GM23338 (cell line): ENCODE results near the gene LUZP2. TPM values are rescaled to one million over a fixed set of nuclear protein-coding genes. Genes with fewer than 3 reads are reported as not detected.

ENCODE experiments used
- ATAC-seq: fragments of 200-7000 bp; cut with Tn5 transposase; 3 replicates; pipeline ENCODE4 v1.9.1; 2020
- DNase-seq: peaks from one replicate; pipeline ENCODE4 v3.0.0-alpha.2; 2015; ENCODE audit warnings: low spot score
- H2AFZ ChIP-seq: fragments of 200-600 bp; sonication (generic); 2 replicates; pipeline ENCODE4 v1.8.0; 2016; ENCODE audit warnings: antibody characterized with exemption, mild to moderate bottlenecking, moderate library complexity
- H3F3A ChIP-seq: fragments of 200-600 bp; sonication (generic); replicated peaks from 2 replicates; pipeline ENCODE4 v1.8.0; 2017; ENCODE audit warnings: antibody characterized with exemption, mixed run types, low read depth
- H3K27ac ChIP-seq: fragments of 200-600 bp; sonication (generic); 2 replicates; pipeline ENCODE4 v1.6.1; 2016; ENCODE audit warnings: low read depth
- H3K27me3 ChIP-seq: fragments of 200-600 bp; sonication (generic); 2 replicates; pipeline ENCODE4 v1.8.0; 2016; ENCODE audit warnings: mild to moderate bottlenecking, mixed run types, moderate library complexity; ENCODE audit not compliant: insufficient read depth
- H3K36me3 ChIP-seq: fragments of 200-600 bp; sonication (generic); 2 replicates; pipeline ENCODE4 v1.8.0; 2016; ENCODE audit warnings: mild to moderate bottlenecking; ENCODE audit not compliant: insufficient read depth
- H3K4me1 ChIP-seq: fragments of 200-600 bp; sonication (generic); 2 replicates; pipeline ENCODE4 v1.8.0; 2016; ENCODE audit warnings: mild to moderate bottlenecking, moderate library complexity; ENCODE audit not compliant: insufficient read depth
- H3K4me2 ChIP-seq: fragments of 200-600 bp; sonication (generic); 2 replicates; pipeline ENCODE4 v1.7.1; 2017; ENCODE audit warnings: mixed run types
- H3K4me3 ChIP-seq: fragments of 200-600 bp; sonication (generic); 2 replicates; pipeline ENCODE4 v1.6.1; 2016; ENCODE audit warnings: mixed run types
- H3K79me2 ChIP-seq: fragments of 200-600 bp; sonication (generic); replicated peaks from 2 replicates; pipeline ENCODE4 v1.8.0; 2017; ENCODE audit warnings: mild to moderate bottlenecking; ENCODE audit not compliant: insufficient read depth
- H3K9me2 ChIP-seq: fragments of 200-600 bp; sonication (generic); 2 replicates; pipeline ENCODE4 v1.8.0; 2017; ENCODE audit not compliant: insufficient read depth
- H4K20me1 ChIP-seq: fragments of 200-600 bp; sonication (generic); replicated peaks from 2 replicates; pipeline ENCODE4 v1.8.0; 2017; ENCODE audit warnings: mild to moderate bottlenecking; ENCODE audit not compliant: insufficient read depth
- H3K27ac Mint-ChIP-seq: 2 replicates; pipeline ENCODE4 v1.8.0; 2020; ENCODE audit warnings: inconsistent platforms, mild to moderate bottlenecking, moderate library complexity, mixed read lengths
- H3K27me3 Mint-ChIP-seq: 3 replicates; pipeline ENCODE4 v1.8.0; 2022; ENCODE audit warnings: low read depth, mild to moderate bottlenecking, moderate library complexity, mixed read lengths, inconsistent platforms; ENCODE audit not compliant: insufficient read depth, poor library complexity
- H3K36me3 Mint-ChIP-seq: 3 replicates; pipeline ENCODE4 v1.8.0; 2021; ENCODE audit warnings: low read depth, mild to moderate bottlenecking, inconsistent platforms, moderate library complexity, mixed read lengths
- H3K4me1 Mint-ChIP-seq: 3 replicates; pipeline ENCODE4 v1.8.0; 2020; ENCODE audit warnings: mild to moderate bottlenecking, inconsistent platforms, mixed read lengths
- H3K4me3 Mint-ChIP-seq: 3 replicates; pipeline ENCODE4 v1.8.0; 2021; ENCODE audit warnings: moderate library complexity, mild to moderate bottlenecking, inconsistent platforms, mixed read lengths
- H3K9me3 Mint-ChIP-seq: 3 replicates; pipeline ENCODE4 v1.8.0; 2020; ENCODE audit warnings: moderate library complexity, mild to moderate bottlenecking, inconsistent platforms, mixed read lengths
- EZH2phosphoT487 ChIP-seq: fragments of 200-600 bp; sonication (generic); IDR thresholded peaks from one replicate; pipeline ENCODE4 v1.8.1; 2018; ENCODE audit warnings: antibody characterized with exemption; ENCODE audit not compliant: unreplicated experiment
- NANOG ChIP-seq: IDR thresholded peaks from 2 replicates; pipeline ENCODE4 v1.6.1; 2016; ENCODE audit warnings: antibody characterized with exemption, borderline replicate concordance
- STAT1 ChIP-seq: IDR thresholded peaks from one replicate; pipeline ENCODE4 v1.6.1; 2016; ENCODE audit warnings: antibody characterized with exemption; ENCODE audit not compliant: unreplicated experiment
- polyA plus RNA-seq: library from polyadenylated mRNA; unstranded; fragments of >200 nt; fragmentation: Nextera tagmentation; extraction: Ambion mirVana; gene quantifications from 2 replicates; pipeline ENCODE4 v1.2.1, GENCODE V29; 2016
- total RNA-seq: library from RNA; depleted of rRNA; stranded (reverse); fragments of >200 nt; shearing (Covaris generic); gene quantifications from 2 replicates; pipeline ENCODE4 v1.2.3, GENCODE V29; 2014
- TF ChIP-seq, protein P1 (sequence below): IDR thresholded peaks from one replicate; pipeline ENCODE4 v1.6.1; 2018; ENCODE audit warnings: antibody characterized with exemption; ENCODE audit not compliant: unreplicated experiment
- TF ChIP-seq, protein P2 (sequence below), 2 experiments: fragments of 200-600 bp in 1 of 2; sonication (generic) in 1 of 2; conservative IDR thresholded peaks; 2 replicates each; pipeline versions ENCODE4 v1.5.1 to v1.6.1; 2016 to 2017; ENCODE audit warnings: antibody characterized with exemption in 2 of 2, low read depth in 2 of 2, mild to moderate bottlenecking in 2 of 2, moderate library complexity in 1 of 2
- TF ChIP-seq, protein P3 (sequence below): fragments of 250-450 bp; sonication (Bioruptor Pico); IDR thresholded peaks from 2 replicates; pipeline ENCODE4 v1.5.0; 2020; ENCODE audit warnings: mild to moderate bottlenecking, moderate library complexity
- TF ChIP-seq, protein P4 (sequence below): IDR thresholded peaks from 2 replicates; pipeline ENCODE4 v1.6.1; 2016; ENCODE audit warnings: antibody characterized with exemption

The LUZP2 gene
- total and polyA plus RNA-seq, 2 experiments from 2014 or later, result 2.0 to 9.2 TPM

GRCh38 chr11:24779791-24780190, 282.9 kb downstream of the LUZP2 start:
- H3F3A ChIP-seq, result no peaks in the 10 kb centered on the region
- H3K27ac ChIP-seq, result no peak overlapping the region
- H3K4me1 ChIP-seq, result peaks cover 11% of the 10 kb centered on the region; the same call in 1 of the 2 replicates
- no peaks in the 10 kb centered on the region for H3K27me3 ChIP-seq
- Mint-ChIP-seq H3K4me1 (peaks cover 20% of the 10 kb centered on the region), H3K9me3 (no peaks in the 10 kb centered on the region), H3K27me3 (no peaks in the 10 kb centered on the region), H3K36me3 (no peaks in the 10 kb centered on the region), H3K4me3 (no peak overlapping the region), H3K27ac (no peak overlapping the region)
- no peaks in the 10 kb centered on the region for H3K9me2 ChIP-seq
- H3K4me2 ChIP-seq, result no peak overlapping the region
- no peak overlapping the region for H3K4me3 ChIP-seq
- no peaks in the 10 kb centered on the region for H3K36me3 ChIP-seq
- H2AFZ ChIP-seq, result no peak overlapping the region
- H3K79me2 ChIP-seq, result no peaks in the 10 kb centered on the region
- DNase-seq (peak; percentile 57), ATAC-seq (peak; percentile 80)
- TF ChIP-seq, protein P1, sequence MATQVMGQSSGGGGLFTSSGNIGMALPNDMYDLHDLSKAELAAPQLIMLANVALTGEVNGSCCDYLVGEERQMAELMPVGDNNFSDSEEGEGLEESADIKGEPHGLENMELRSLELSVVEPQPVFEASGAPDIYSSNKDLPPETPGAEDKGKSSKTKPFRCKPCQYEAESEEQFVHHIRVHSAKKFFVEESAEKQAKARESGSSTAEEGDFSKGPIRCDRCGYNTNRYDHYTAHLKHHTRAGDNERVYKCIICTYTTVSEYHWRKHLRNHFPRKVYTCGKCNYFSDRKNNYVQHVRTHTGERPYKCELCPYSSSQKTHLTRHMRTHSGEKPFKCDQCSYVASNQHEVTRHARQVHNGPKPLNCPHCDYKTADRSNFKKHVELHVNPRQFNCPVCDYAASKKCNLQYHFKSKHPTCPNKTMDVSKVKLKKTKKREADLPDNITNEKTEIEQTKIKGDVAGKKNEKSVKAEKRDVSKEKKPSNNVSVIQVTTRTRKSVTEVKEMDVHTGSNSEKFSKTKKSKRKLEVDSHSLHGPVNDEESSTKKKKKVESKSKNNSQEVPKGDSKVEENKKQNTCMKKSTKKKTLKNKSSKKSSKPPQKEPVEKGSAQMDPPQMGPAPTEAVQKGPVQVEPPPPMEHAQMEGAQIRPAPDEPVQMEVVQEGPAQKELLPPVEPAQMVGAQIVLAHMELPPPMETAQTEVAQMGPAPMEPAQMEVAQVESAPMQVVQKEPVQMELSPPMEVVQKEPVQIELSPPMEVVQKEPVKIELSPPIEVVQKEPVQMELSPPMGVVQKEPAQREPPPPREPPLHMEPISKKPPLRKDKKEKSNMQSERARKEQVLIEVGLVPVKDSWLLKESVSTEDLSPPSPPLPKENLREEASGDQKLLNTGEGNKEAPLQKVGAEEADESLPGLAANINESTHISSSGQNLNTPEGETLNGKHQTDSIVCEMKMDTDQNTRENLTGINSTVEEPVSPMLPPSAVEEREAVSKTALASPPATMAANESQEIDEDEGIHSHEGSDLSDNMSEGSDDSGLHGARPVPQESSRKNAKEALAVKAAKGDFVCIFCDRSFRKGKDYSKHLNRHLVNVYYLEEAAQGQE, result no peak
- no peak for TF ChIP-seq NANOG
- no peak for TF ChIP-seq STAT1
- TF ChIP-seq, protein P2, sequence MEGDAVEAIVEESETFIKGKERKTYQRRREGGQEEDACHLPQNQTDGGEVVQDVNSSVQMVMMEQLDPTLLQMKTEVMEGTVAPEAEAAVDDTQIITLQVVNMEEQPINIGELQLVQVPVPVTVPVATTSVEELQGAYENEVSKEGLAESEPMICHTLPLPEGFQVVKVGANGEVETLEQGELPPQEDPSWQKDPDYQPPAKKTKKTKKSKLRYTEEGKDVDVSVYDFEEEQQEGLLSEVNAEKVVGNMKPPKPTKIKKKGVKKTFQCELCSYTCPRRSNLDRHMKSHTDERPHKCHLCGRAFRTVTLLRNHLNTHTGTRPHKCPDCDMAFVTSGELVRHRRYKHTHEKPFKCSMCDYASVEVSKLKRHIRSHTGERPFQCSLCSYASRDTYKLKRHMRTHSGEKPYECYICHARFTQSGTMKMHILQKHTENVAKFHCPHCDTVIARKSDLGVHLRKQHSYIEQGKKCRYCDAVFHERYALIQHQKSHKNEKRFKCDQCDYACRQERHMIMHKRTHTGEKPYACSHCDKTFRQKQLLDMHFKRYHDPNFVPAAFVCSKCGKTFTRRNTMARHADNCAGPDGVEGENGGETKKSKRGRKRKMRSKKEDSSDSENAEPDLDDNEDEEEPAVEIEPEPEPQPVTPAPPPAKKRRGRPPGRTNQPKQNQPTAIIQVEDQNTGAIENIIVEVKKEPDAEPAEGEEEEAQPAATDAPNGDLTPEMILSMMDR (conservative IDR thresholded peaks at IDR 0.05; ENCODE audit: low read depth in 2 of 2), result peak; percentile 43 to 70
- no peak for TF ChIP-seq EZH2phosphoT487
- TF ChIP-seq, protein P3, sequence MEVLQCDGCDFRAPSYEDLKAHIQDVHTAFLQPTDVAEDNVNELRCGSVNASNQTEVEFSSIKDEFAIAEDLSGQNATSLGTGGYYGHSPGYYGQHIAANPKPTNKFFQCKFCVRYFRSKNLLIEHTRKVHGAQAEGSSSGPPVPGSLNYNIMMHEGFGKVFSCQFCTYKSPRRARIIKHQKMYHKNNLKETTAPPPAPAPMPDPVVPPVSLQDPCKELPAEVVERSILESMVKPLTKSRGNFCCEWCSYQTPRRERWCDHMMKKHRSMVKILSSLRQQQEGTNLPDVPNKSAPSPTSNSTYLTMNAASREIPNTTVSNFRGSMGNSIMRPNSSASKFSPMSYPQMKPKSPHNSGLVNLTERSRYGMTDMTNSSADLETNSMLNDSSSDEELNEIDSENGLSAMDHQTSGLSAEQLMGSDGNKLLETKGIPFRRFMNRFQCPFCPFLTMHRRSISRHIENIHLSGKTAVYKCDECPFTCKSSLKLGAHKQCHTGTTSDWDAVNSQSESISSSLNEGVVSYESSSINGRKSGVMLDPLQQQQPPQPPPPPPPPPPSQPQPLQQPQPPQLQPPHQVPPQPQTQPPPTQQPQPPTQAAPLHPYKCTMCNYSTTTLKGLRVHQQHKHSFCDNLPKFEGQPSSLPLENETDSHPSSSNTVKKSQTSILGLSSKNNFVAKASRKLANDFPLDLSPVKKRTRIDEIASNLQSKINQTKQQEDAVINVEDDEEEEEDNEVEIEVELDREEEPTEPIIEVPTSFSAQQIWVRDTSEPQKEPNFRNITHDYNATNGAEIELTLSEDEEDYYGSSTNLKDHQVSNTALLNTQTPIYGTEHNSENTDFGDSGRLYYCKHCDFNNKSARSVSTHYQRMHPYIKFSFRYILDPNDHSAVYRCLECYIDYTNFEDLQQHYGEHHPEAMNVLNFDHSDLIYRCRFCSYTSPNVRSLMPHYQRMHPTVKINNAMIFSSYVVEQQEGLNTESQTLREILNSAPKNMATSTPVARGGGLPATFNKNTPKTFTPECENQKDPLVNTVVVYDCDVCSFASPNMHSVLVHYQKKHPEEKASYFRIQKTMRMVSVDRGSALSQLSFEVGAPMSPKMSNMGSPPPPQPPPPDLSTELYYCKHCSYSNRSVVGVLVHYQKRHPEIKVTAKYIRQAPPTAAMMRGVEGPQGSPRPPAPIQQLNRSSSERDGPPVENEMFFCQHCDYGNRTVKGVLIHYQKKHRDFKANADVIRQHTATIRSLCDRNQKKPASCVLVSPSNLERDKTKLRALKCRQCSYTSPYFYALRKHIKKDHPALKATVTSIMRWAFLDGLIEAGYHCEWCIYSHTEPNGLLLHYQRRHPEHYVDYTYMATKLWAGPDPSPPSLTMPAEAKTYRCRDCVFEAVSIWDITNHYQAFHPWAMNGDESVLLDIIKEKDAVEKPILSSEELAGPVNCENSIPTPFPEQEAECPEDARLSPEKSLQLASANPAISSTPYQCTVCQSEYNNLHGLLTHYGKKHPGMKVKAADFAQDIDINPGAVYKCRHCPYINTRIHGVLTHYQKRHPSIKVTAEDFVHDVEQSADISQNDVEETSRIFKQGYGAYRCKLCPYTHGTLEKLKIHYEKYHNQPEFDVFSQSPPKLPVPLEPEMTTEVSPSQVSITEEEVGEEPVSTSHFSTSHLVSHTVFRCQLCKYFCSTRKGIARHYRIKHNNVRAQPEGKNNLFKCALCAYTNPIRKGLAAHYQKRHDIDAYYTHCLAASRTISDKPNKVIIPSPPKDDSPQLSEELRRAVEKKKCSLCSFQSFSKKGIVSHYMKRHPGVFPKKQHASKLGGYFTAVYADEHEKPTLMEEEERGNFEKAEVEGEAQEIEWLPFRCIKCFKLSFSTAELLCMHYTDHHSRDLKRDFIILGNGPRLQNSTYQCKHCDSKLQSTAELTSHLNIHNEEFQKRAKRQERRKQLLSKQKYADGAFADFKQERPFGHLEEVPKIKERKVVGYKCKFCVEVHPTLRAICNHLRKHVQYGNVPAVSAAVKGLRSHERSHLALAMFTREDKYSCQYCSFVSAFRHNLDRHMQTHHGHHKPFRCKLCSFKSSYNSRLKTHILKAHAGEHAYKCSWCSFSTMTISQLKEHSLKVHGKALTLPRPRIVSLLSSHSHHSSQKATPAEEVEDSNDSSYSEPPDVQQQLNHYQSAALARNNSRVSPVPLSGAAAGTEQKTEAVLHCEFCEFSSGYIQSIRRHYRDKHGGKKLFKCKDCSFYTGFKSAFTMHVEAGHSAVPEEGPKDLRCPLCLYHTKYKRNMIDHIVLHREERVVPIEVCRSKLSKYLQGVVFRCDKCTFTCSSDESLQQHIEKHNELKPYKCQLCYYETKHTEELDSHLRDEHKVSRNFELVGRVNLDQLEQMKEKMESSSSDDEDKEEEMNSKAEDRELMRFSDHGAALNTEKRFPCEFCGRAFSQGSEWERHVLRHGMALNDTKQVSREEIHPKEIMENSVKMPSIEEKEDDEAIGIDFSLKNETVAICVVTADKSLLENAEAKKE, result no peak
- TF ChIP-seq, protein P4, sequence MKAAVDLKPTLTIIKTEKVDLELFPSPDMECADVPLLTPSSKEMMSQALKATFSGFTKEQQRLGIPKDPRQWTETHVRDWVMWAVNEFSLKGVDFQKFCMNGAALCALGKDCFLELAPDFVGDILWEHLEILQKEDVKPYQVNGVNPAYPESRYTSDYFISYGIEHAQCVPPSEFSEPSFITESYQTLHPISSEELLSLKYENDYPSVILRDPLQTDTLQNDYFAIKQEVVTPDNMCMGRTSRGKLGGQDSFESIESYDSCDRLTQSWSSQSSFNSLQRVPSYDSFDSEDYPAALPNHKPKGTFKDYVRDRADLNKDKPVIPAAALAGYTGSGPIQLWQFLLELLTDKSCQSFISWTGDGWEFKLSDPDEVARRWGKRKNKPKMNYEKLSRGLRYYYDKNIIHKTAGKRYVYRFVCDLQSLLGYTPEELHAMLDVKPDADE, result no peak
- H4K20me1 ChIP-seq, result no peaks in the 10 kb centered on the region
